SU-DHL-6 (cell line): ENCODE measurements around the gene SCO1.

Experiments used
- H2AFZ ChIP-seq: fragments of 200-600 bp; sonication (generic); 2 replicates; pipeline ENCODE4 v1.6.1; 2014; ENCODE audit warnings: low read depth, mild to moderate bottlenecking, moderate library complexity, mixed read lengths, antibody characterized with exemption, low read length; ENCODE audit not compliant: severe bottlenecking
- H3F3A ChIP-seq: fragments of 200-600 bp; shearing (Covaris generic); 2 replicates; pipeline ENCODE4 v1.6.0; 2016; ENCODE audit warnings: antibody characterized with exemption, mild to moderate bottlenecking; ENCODE audit not compliant: insufficient read depth
- H3K27ac ChIP-seq: fragments of 200-600 bp; sonication (generic); 2 replicates; pipeline ENCODE4 v1.5.1; 2016; ENCODE audit warnings: low read depth, mild to moderate bottlenecking, low read length, moderate library complexity, mixed read lengths
- H3K27me3 ChIP-seq: fragments of 200-600 bp; sonication (generic), shearing (Covaris generic); 2 replicates; pipeline ENCODE4 v1.6.0; 2014; ENCODE audit warnings: mild to moderate bottlenecking, low read length
- H3K36me3 ChIP-seq: fragments of 200-600 bp; sonication (generic); 2 replicates; pipeline ENCODE4 v1.6.1; 2014; ENCODE audit warnings: mild to moderate bottlenecking, low read length, mixed read lengths
- H3K4me2 ChIP-seq: fragments of 300-600, 200-600 bp; shearing (Covaris generic), sonication (generic); 2 replicates; pipeline ENCODE4 v1.6.0; 2014; ENCODE audit warnings: low read length, low read depth, mild to moderate bottlenecking; ENCODE audit not compliant: poor library complexity, severe bottlenecking
- H3K4me3 ChIP-seq: fragments of 200-600 bp; sonication (generic); 2 replicates; pipeline ENCODE4 v1.5.1; 2014; ENCODE audit warnings: antibody characterized with exemption, low read length, mild to moderate bottlenecking, mixed read lengths; ENCODE audit not compliant: insufficient read depth, poor library complexity, severe bottlenecking
- H3K79me2 ChIP-seq: fragments of 200-600 bp; sonication (generic); 2 replicates; pipeline ENCODE4 v1.6.1; 2014; ENCODE audit warnings: mild to moderate bottlenecking, low read length, moderate library complexity; ENCODE audit not compliant: insufficient read depth
- H3K9ac ChIP-seq: fragments of 200-600 bp; sonication (generic); 2 replicates; pipeline ENCODE4 v1.7.0; 2014; ENCODE audit warnings: mild to moderate bottlenecking, low read length
- H3K9me2 ChIP-seq: fragments of 200-600 bp; sonication (generic); replicated peaks from 2 replicates; pipeline ENCODE4 v1.6.1; 2014; ENCODE audit warnings: low read length; ENCODE audit not compliant: insufficient read depth
- H3K9me3 ChIP-seq: fragments of 200-600 bp; sonication (generic); 2 replicates; pipeline ENCODE4 v1.6.1; 2014; ENCODE audit warnings: low read length, mixed read lengths; ENCODE audit not compliant: insufficient read depth
- H4K20me1 ChIP-seq: fragments of 200-600 bp; sonication (generic); 2 replicates; pipeline ENCODE4 v1.6.1; 2014; ENCODE audit warnings: low read depth, mild to moderate bottlenecking, antibody characterized with exemption, low read length, moderate library complexity, mixed read lengths
- EZH2phosphoT487 ChIP-seq: fragments of 200-600 bp; sonication (generic), shearing (Covaris generic); conservative IDR thresholded peaks from 2 replicates; pipeline ENCODE4 v1.6.1; 2018; ENCODE audit warnings: mild to moderate bottlenecking, antibody characterized with exemption, low read length, moderate library complexity, mixed read lengths
- TF ChIP-seq, protein P1 (sequence below): fragments of 200-600 bp; sonication (generic); IDR thresholded peaks from one replicate; pipeline ENCODE4 v1.5.1; 2017; ENCODE audit warnings: antibody characterized with exemption, mild to moderate bottlenecking, low read length, moderate library complexity; ENCODE audit not compliant: insufficient read depth, poor library complexity, severe bottlenecking

Gene SCO1

DNA sequence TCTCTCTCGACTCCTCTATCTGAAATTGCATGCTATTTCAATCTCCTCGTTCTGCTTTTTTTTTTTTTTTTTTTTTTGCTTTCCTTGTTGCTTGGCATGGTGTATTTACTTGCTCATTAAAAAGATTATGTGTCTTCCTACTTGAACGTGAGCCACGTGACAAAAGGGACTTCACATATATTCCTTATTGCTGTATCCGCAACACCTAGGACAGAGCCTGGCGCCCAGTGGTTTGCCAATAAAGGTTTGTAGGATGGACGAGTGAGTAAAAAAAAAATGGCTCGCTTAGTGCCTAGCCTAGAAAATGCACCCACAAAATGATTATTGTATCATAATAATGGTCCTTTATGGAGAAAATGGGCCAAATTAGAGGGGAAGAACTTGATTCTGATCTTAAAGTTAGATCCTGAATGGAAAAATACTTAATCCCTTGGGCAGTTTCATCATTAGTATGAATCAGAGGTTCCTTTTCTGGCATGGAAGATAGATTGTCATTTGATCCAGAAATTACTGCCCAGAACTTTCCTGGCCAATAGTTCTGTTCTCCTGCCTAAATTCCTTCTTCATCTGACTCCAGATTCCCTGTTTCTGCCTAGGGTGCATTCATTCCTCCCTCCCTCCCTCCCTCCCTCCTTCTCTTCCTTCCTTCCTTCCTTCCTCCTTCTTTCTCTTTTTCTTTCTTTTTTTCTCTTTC is 46.1 kb upstream of the SCO1 start:
- H3K27ac ChIP-seq, result no peak overlapping the region
- H3K9me2 ChIP-seq, result no peaks in the 10 kb centered on the region
- no peaks in the 10 kb centered on the region for H3F3A ChIP-seq
- no peaks in the 10 kb centered on the region for H4K20me1 ChIP-seq
- no peaks in the 10 kb centered on the region for H3K79me2 ChIP-seq
- TF ChIP-seq, protein P1, sequence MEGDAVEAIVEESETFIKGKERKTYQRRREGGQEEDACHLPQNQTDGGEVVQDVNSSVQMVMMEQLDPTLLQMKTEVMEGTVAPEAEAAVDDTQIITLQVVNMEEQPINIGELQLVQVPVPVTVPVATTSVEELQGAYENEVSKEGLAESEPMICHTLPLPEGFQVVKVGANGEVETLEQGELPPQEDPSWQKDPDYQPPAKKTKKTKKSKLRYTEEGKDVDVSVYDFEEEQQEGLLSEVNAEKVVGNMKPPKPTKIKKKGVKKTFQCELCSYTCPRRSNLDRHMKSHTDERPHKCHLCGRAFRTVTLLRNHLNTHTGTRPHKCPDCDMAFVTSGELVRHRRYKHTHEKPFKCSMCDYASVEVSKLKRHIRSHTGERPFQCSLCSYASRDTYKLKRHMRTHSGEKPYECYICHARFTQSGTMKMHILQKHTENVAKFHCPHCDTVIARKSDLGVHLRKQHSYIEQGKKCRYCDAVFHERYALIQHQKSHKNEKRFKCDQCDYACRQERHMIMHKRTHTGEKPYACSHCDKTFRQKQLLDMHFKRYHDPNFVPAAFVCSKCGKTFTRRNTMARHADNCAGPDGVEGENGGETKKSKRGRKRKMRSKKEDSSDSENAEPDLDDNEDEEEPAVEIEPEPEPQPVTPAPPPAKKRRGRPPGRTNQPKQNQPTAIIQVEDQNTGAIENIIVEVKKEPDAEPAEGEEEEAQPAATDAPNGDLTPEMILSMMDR, result no peak
- TF ChIP-seq EZH2phosphoT487, result no peak
- H3K36me3 ChIP-seq, result no peaks in the 10 kb centered on the region
- no peak overlapping the region for H3K9ac ChIP-seq
- H3K9me3 ChIP-seq, result no peaks in the 10 kb centered on the region
- H2AFZ ChIP-seq, result no peak overlapping the region
- no peak overlapping the region for H3K4me3 ChIP-seq
- H3K4me2 ChIP-seq, result no peak overlapping the region
- H3K27me3 ChIP-seq, result no peaks in the 10 kb centered on the region

DNA sequence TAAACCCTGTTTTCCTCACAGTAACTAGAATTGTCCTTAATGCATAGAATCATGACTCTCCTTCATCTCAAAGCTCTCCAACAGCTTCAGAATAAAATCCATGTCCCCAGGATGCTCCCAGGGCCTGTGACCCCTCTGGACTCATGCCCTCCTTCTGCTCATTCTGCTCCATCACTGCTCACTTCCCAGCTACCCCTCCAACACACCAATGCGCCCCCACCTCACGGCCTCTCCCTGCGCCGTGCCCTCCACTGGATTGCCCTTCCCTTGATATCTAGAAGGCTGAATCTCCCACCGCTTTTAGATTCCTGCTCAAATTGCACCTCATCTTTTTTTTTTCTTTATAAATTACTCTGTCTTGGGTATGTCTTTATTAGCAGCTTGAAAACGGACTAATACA is 45.1 kb upstream of the SCO1 start:
- Histone ChIP-seq H3F3A (no peaks in the 10 kb centered on the region), H3K4me2 (no peak overlapping the region), H3K9me3 (no peaks in the 10 kb centered on the region), H3K36me3 (no peaks in the 10 kb centered on the region), H3K27me3 (no peaks in the 10 kb centered on the region), H3K9ac (no peak overlapping the region), H3K9me2 (no peaks in the 10 kb centered on the region), H2AFZ (no peak overlapping the region), H3K27ac (no peak overlapping the region), H3K4me3 (no peak overlapping the region), H3K79me2 (no peaks in the 10 kb centered on the region), H4K20me1 (no peaks in the 10 kb centered on the region)
- TF ChIP-seq EZH2phosphoT487, result no peak
- TF ChIP-seq, protein P1, result no peak

DNA sequence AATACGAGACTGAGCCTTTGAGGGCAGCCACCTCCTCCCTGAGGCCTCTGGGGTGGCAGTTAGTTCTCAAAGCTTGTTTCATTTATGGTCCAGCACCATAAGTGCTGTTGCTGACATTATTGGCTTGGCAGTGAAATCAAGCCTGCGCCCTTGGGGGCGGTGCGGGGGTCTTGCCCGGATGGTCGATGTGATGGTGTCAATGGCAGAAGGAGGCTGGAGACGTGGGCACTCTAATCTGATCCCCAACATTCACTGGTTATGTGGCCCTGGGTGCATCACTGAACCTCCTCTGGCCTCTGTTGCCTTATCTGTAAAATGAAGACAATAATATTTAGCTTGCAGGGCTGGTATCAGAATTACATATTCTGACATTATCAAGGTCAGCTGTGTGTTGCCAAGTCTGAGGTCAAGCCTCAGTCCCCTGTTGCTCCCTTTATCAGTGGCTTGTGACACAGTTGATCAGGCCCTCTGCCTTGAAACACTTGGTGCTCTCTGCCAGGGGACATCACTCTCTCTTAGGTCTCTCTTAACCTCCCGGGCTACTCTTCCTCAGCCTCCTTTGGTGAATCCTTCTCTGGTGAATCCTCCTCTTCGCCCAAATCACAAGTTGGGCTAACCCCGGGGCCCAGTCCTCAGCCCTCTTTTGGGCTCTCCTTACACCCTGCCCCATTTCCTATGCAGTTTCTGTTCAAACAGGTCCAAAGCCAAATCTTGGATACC is 44.2 kb upstream of the SCO1 start:
- no peak overlapping the region for H3K4me3 ChIP-seq

More for the DNA sequence above, 44.2 kb upstream of the SCO1 start:
- no peak for TF ChIP-seq EZH2phosphoT487
- TF ChIP-seq, protein P1, result no peak
- H3K27ac ChIP-seq, result no peak overlapping the region
- no peaks in the 10 kb centered on the region for H3K27me3 ChIP-seq
- no peaks in the 10 kb centered on the region for H3F3A ChIP-seq
- H4K20me1 ChIP-seq, result no peaks in the 10 kb centered on the region
- H3K79me2 ChIP-seq, result no peaks in the 10 kb centered on the region
- no peak overlapping the region for H2AFZ ChIP-seq
- no peaks in the 10 kb centered on the region for H3K9me2 ChIP-seq
- no peaks in the 10 kb centered on the region for H3K9me3 ChIP-seq
- H3K36me3 ChIP-seq, result no peaks in the 10 kb centered on the region
- H3K4me2 ChIP-seq, result no peak overlapping the region
- no peak overlapping the region for H3K9ac ChIP-seq
